NCI-H146 treated with DMSO at 0.1 percent for 48 hours (cell line): ENCODE data around the gene DMXL2.
"Not testable (repeated sequence)": the region's sequence is repeated elsewhere in the genome, so short reads cannot be mapped to it uniquely, and the experiment has no call there.

ENCODE experiments used
- DNase-seq: peaks from one replicate; lab custom pipeline; 2025; ENCODE audit not compliant: unreplicated experiment; lab: John Stamatoyannopoulos, UW

DMXL2 gene

GRCh38 chr15:51424780-51425179 lies 197.8 kb downstream of the DMXL2 start:
- no peak for DNase-seq

GRCh38 chr15:51423040-51423439 lies 199.5 kb downstream of the DMXL2 start:
- DNase-seq, result not testable (repeated sequence)

GRCh38 chr15:51416129-51416528 lies 206.4 kb downstream of the DMXL2 start:
- DNase-seq, result no peak

- DNase-seq, result no peak
These were observed 208.2 kb downstream of the DMXL2 start for GRCh38 chr15:51414256-51414860.

- no peak for DNase-seq
These were observed 216.7 kb downstream of the DMXL2 start for GRCh38 chr15:51405693-51406523.

- no peak for DNase-seq
These were observed 218.4 kb downstream of the DMXL2 start for GRCh38 chr15:51403946-51404695.

GRCh38 chr15:51403072-51403878 lies 219.3 kb downstream of the DMXL2 start:
- DNase-seq, result no peak

GRCh38 chr15:51401872-51402517 lies 220.6 kb downstream of the DMXL2 start:
- no peak for DNase-seq

- no peak for DNase-seq
These were observed 221.4 kb downstream of the DMXL2 start for GRCh38 chr15:51401051-51401780.

- no peak for DNase-seq
These were observed 223.9 kb downstream of the DMXL2 start for GRCh38 chr15:51398626-51399025.
